ENCODE results near the gene NTNG1.

NTNG1 gene

DNA sequence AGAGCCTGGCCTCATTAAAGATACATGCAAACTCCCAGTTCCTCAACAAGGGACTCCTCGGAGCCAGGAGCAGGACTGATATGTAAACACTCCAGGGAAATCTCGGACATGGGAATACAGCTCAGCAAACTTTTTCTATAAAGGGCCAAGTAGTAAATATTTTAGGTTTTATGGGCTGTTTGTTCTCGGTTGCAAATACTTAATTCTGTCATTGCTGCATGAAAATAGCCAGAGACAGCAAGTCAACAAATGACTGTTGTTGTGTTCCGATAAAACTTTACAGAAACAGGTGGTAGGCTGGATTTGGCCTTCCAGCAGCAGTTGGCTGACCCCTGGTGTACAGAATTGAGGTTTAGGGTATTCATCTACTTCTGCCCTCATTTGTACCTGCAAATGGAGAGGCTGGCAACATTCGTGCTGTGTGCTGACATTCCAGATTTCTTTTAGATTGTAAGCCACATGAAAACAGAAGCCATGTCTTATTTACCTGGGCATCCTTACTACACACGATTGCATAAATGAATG is 360.3 kb downstream of the NTNG1 start:
- no peak for DNase-seq (ENCODE audit: low spot score)

DNA sequence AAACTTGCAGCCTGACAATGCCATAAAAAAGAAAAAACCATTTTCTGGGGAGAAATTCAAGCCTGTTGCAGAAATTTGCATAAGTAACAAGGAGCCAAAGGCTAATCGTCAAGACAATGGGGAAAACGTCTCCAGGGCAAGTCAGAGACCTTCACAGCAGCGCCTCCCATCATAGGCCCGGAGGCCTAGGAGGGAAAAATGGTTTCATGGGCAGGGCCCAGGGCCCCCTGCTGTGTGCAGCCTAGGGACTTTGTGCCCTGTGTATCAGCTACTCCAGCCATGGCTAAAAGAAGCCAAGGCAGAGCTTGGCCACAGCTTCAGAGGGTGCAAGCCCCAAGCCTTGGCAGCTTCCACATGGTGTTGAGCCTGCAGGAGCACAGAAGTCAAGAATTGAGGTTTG is 369.5 kb downstream of the NTNG1 start:
- no peak for DNase-seq (ENCODE audit: low spot score)

DNA sequence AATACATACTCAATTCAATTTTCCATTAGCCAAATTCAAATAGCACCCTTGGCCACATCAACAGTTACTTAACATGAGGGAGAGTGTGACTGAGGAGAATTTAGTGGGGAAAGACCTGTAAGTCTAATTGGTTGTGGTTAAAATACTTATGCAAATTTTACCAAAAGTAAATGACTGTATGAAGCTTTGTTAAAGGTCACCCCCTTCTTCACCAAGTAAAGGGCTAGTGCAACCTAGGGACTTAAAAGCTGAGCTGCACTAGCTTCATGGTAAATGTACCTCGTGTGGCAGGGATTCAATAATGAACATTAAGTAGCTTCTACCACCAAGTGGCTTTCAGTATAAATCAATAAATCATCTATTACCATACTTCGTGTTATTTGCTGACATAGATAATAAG is 372.0 kb downstream of the NTNG1 start:
- no peak for DNase-seq (ENCODE audit: low spot score)

DNA sequence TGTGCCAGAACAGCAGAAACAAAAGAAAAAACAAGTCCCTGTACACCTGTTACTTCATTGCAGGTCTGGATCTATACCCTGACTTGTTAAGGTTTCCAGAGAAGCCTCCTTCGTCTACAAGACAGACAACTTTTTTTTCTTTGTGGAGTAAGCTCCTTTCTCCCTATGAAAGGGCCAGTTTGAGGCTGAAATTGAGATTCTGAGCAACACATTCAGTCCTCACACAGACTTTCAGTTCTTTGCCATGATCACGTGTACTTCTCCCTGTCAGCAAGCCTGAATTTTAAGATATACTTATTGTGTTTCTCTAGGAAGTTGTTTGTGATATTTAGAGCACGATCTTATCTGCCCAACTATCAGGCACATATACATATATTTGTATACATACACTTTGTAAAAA is 374.0 kb downstream of the NTNG1 start:
- DNase-seq (ENCODE audit: low spot score): no peak

DNA sequence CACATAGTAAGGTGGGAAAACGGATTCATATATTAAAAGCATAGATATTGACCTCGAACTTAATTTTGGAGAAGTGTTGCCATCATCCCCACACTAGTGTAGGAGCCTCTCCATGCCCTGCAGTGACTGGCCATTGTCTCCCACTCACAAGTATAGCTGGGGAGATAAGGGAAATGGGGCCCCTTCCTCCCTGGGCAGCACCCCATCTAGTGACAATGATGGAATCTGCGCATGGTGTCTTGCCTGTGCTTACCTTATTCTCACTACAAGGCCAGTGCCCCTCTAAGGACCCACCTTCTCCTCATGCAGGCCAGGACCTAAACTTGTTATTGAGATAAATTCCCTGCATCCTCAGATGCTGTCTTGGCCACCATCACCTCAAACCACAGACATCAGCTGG is 374.9 kb downstream of the NTNG1 start:
- no peak for DNase-seq (ENCODE audit: low spot score)

DNA sequence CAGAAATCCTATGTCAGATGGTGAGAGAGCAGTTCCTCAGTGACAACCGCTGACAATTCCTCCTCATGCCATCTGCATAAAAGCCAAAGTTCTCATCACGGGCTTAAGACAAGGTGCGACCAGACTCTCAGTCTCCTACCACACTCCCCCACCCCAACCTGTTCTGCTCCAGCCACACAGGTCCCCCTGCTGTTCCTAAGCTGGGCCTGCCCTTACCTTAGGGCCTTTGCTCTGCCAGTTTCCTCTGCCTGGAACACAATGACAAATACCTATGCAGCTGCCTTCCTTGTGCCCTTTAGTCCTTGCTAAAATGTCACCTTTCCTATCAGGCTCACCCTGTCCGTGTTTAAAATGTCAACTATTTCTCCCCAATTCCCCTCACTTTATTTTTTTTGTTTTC is 382.2 kb downstream of the NTNG1 start:
- DNase-seq (ENCODE audit: low spot score): no peak

DNA sequence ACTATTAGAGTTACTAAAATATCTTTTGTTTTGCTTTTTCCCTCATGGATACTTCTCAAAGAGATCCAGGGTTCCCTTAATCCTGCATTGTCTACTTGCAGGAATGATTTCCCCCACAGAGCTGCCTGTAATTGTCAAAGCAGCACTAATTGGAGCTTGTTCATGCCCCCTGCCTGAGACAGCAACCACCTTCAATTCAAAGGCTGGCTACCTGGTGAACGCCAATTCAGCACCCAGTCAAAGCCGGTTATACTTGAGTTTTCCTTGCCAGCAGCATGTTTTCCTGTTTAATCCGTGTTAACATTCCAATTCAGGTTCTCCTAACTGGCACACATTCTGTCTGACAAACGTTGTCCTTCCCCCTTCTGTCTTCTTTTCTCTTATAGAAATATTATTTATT is 382.9 kb downstream of the NTNG1 start:
- DNase-seq (ENCODE audit: low spot score): no peak

DNA sequence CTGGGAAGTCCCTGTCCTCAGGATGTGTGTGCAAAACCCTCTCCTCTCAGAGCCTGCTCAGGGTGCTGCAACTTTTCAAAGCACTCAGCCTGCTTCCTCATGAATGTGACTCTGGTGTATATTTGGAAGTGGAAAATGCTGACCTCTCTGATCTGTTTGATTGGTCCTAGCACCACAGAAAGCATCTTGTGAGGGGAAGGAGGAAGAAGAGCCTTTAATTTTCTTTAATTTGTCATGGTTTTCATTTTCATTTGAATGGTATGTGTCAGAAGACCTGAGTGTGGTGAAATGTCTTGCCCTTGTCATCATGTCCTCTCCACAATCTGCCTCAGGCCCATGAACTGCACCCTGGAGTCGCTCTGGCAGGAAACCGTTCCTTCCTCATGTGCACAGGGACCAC is 383.5 kb downstream of the NTNG1 start:
- DNase-seq (ENCODE audit: low spot score): no peak

DNA sequence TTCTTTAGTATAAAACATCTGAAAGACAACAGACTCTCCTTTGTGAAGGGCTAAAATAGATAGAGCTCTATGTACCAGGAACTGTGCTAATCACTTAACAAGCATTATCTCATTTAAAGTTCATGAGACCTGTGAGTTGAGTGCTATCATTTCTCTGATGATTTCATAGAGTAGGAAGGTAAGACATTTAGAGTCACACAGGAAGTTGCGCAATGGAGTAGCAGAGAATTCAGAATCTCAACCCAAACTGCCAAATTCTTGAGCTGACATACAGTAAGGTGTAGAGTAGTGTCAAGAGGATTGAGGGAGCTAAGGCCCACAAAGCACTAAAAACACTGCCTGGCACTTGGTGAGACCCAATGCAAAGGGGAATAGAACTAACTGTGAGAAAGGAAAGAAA is 384.3 kb downstream of the NTNG1 start:
- DNase-seq (ENCODE audit: low spot score): no peak

DNA sequence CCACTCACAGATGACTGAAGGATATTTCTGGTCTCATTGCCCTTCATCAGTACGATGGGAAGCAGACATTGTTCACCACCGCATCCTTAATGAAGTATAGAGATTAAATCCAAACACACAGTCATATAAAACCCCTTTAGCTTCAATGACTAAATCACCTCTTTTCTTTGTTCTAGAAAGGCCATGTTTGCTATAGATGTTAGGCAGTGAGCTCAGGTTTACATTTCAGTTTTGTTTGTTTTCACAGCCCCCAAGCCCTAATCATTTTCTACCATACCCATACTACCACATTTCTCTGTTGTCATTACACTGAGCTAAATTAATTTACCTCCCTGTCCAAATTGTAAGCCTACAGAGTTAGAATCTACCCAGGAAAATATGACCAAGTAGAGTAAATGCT is 385.1 kb downstream of the NTNG1 start:
- no peak for DNase-seq (ENCODE audit: low spot score)

DNA sequence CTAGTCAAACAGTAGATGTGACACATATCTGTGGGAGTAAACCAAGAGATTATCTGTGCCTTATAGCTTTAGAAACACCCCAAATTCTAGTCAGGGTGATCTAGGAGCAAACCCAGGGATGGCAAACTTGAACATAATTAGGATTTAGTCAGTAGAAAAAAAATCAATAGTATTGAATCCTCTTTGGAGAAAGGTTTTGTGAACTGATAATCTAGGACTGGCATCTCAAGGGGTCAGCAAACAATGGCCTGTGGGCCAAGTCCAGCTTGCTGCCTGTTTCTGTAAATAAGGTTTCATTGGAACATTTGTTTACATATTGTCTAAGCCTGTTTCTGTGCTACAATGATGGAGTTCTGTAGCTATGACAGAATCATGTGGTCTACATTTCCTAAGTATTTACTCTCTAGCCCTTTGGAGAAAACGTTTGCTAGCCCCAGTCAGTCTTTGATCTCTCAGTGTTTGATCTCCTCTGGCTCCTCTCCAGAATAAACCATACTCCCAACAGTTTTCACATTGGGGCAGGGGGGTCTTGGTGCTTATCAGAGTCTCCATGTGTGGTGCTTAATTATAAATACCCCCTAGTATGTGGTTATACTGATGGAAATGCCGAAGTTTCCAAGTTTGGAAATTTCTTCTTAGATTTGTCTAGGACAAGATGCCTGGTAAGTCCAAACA is 385.8 kb downstream of the NTNG1 start:
- DNase-seq (ENCODE audit: low spot score): no peak

DNA sequence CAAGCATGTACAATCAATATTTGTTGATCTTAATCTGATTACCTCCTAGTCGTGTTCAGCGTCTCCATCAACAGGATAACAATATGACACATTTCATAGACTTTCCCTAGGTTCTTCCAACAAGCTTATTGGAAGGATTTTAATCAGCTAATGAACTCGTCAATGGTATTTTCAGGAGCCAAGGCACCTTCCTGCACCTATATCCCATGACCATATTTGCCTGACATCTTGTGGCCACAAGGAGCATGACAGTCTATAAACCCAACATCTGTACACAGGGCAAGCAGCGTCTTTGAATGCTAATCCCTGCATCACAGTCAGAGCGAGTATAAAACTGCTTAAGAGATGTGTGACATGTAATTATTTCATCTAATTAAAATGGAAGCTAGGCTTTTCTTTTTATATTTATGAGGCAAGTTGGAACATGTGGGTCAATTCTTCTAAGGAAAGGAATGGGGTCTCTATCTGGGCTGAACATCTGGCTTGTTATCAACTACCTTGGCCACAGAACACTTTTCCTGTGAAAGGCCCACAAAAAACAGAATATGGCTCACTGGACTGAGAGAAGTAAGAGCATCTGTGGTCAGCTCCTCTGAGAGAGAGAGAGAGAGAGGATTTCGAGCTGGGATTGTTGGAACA is 388.8 kb downstream of the NTNG1 start:
- DNase-seq (ENCODE audit: low spot score): no peak

DNA sequence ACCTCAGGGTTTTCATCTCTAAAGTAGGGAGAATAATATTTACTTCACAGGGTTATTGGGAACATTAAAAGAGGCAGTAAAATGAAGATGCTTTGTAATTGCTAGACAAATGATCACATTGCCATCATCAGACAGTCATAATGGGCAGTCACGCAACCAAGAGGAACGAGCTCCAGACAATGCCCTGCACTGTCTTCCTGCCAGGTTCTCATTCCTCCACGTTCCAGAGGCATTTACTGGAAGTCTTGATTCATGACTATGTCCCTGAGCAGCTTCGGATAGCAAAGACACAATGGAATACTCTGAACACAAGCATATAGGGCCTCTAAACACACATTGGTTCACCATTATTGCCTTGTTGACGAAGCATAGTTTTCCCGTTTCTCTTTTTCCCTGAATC is 389.7 kb downstream of the NTNG1 start:
- DNase-seq (ENCODE audit: low spot score): no peak

DNA sequence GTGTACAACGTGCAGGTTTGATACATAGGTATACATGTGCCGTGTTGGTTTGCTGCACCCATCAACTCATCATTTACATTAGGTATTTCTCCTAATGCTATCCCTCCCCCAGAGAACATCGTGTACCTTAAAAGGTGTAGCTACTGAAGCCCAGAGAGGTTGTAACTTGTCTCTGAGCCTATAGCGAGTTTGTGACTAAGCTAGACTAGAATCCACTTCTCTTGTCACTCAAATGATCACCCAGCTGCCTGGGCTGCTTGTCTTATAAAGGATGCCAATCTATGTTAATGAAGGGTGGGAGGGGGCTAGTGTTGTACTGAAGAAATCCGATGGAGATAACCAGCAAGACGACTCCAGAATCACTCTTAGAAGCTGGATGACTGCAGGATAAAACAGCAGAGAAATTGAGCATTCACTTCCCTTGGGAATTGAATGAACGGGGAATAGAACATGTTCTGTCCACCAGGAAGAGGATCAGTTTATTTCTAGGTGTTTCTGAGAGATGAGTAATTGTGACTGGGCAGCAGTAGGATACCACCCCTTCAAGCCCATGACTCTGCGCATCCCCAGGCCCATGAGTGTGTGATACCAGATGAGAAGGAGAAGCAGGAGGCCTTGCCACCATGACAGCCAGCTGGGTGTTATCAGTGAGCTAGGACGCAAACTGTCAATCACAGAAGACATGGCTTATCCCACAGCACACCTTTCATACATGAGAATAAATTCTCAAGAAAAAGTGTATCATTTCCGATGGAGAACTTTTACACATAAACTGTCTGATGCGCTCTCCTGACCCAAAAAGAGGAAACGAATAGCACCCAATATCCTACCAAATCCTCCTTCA is 390.4 kb downstream of the NTNG1 start:
- no peak for DNase-seq (ENCODE audit: low spot score)

DNA sequence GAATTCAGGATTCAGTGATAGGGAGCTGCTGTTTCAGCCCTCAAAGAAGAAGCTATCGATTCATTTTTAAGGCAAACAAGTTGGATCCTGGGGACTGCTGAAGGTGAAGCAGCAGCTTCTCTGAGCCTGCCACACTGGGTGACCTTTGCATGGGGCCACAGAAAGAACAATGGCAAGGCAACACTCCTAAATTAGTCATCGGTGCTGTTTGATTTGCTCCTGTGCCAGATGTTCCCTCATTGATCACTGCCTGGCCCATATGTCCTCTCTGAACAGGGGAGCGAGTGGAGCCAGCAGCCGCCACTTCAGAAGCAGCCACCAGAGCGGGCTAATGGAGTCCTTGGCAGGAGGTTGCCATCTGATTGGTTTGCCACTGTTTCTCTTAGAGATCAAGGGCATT is 391.5 kb downstream of the NTNG1 start:
- DNase-seq (ENCODE audit: low spot score): no peak

Measured in hematopoietic multipotent progenitor cell treated with erythropoietin and hydrocortisone succinate and interleukin-3 and kit ligand, for 17 days (in vitro differentiated cells).